ENCODE results near the gene MYZAP. TPM values are rescaled to one million over a fixed set of nuclear protein-coding genes. Genes with fewer than 3 reads are reported as not detected.

Gene MYZAP
- total RNA-seq, 4 donors from 2014 or later = 7.7 to 21.4 (median 19.4) TPM

- 62 to 77% methylated on average over 3 of the region's 3 CpGs for WGBS, 2 donors
- no peak for DNase-seq (ENCODE audit: low spot score in 2 of 2)
- H3K4me3 ChIP-seq (ENCODE audit: low read depth, poor library complexity, severe bottlenecking) = no peak overlapping the region
- TF ChIP-seq CTCF (IDR thresholded peaks at IDR 0.05) = no peak
- TF ChIP-seq POLR2A (IDR thresholded peaks at IDR 0.05) = no peak
- intact Hi-C loops (cut with DNase I; ENCODE audit: low total_unique reads) = no loop called here
Observed at GRCh38 chr15:57647791-57648130, 56.1 kb downstream of the MYZAP start.

GRCh38 chr15:57649138-57649537, 57.4 kb downstream of the MYZAP start:
- no peak overlapping the region for H3K4me3 ChIP-seq (ENCODE audit: low read depth, poor library complexity, severe bottlenecking)
- DNase-seq (ENCODE audit: low spot score in 2 of 2) = no peak
- 73 to 84% methylated on average over 3 of the region's 3 CpGs for WGBS, 2 donors
- TF ChIP-seq POLR2A (IDR thresholded peaks at IDR 0.05) (no peak), CTCF (IDR thresholded peaks at IDR 0.05) (no peak)
- intact Hi-C loops (cut with DNase I; ENCODE audit: low total_unique reads) = no loop called here

GRCh38 chr15:57651445-57651844, 59.7 kb downstream of the MYZAP start:
- DNase-seq (ENCODE audit: low spot score in 2 of 2) = no peak
- TF ChIP-seq CTCF (IDR thresholded peaks at IDR 0.05) = no peak
- no peak for TF ChIP-seq POLR2A (IDR thresholded peaks at IDR 0.05)
- WGBS, 2 donors = 66 to 87% methylated on average over 3 of the region's 3 CpGs
- intact Hi-C loops (cut with DNase I; ENCODE audit: low total_unique reads) = no loop called here
- H3K4me3 ChIP-seq (ENCODE audit: low read depth, poor library complexity, severe bottlenecking) = no peak overlapping the region

- WGBS, 2 donors = 89 to 93% methylated on average over 4 of the region's 4 CpGs
- H3K4me3 ChIP-seq (ENCODE audit: low read depth, poor library complexity, severe bottlenecking) = no peak overlapping the region
- no peak for TF ChIP-seq CTCF (IDR thresholded peaks at IDR 0.05)
- TF ChIP-seq POLR2A (IDR thresholded peaks at IDR 0.05) = no peak
- DNase-seq (ENCODE audit: low spot score in 2 of 2) = no peak
- intact Hi-C loops (cut with DNase I; ENCODE audit: low total_unique reads) = no loop called here
Observed at GRCh38 chr15:57652481-57652880, 60.8 kb downstream of the MYZAP start.

GRCh38 chr15:57654153-57654852, 62.6 kb downstream of the MYZAP start:
- H3K4me3 ChIP-seq (ENCODE audit: low read depth, poor library complexity, severe bottlenecking) = no peak overlapping the region
- 48 to 55% methylated on average over 6 of the region's 6 CpGs for WGBS, 2 donors
- DNase-seq (ENCODE audit: low spot score in 2 of 2) = peak in 1 of 2 donors; percentile 43
- TF ChIP-seq POLR2A (IDR thresholded peaks at IDR 0.05) (no peak), CTCF (IDR thresholded peaks at IDR 0.05) (no peak)
- intact Hi-C loops (cut with DNase I; ENCODE audit: low total_unique reads) = no loop called here

- WGBS, 2 donors = 79 to 82% methylated on average over 6 of the region's 6 CpGs
- TF ChIP-seq CTCF (IDR thresholded peaks at IDR 0.05) = no peak
- TF ChIP-seq POLR2A (IDR thresholded peaks at IDR 0.05) = no peak
- DNase-seq (ENCODE audit: low spot score in 2 of 2) = no peak
- no peak overlapping the region for H3K4me3 ChIP-seq (ENCODE audit: low read depth, poor library complexity, severe bottlenecking)
- intact Hi-C loops (cut with DNase I; ENCODE audit: low total_unique reads) = no loop called here
Observed at GRCh38 chr15:57655053-57655452, 63.3 kb downstream of the MYZAP start.

Data from lower leg skin (tissue), 4 donors.